GM18951 (cell line): ENCODE data around the gene KLHL24.
"Not testable (repeated sequence)": the region's sequence is repeated elsewhere in the genome, so short reads cannot be mapped to it uniquely, and the experiment has no call there.

ENCODE experiments used
- POLR2A ChIP-seq: IDR thresholded peaks from 4 replicates; pipeline ENCODE4 v1.6.1; 2011; ENCODE audit warnings: mild to moderate bottlenecking; ENCODE audit not compliant: insufficient read length, insufficient read depth; ENCODE audit errors: extremely low read depth
- in situ Hi-C: fragments of 300-500 bp; cut with MboI; formaldehyde crosslinking; loops from one replicate; pipeline ENCODE4 v1.12.0; 2022; ENCODE audit warnings: low sequenced_read_pairs, mixed read lengths, inconsistent platforms; ENCODE audit not compliant: unreplicated experiment

The KLHL24 gene

GRCh38 chr3:183641882-183642281 is 6.5 kb downstream of the KLHL24 start:
- TF ChIP-seq POLR2A: no peak

GRCh38 chr3:183644244-183644643 is 8.8 kb downstream of the KLHL24 start:
- no peak for TF ChIP-seq POLR2A
- in situ Hi-C loops: no loop called here

More at GRCh38 chr3:183641882-183642281, 6.5 kb downstream of the KLHL24 start:
- in situ Hi-C loops: no loop called here

DNA sequence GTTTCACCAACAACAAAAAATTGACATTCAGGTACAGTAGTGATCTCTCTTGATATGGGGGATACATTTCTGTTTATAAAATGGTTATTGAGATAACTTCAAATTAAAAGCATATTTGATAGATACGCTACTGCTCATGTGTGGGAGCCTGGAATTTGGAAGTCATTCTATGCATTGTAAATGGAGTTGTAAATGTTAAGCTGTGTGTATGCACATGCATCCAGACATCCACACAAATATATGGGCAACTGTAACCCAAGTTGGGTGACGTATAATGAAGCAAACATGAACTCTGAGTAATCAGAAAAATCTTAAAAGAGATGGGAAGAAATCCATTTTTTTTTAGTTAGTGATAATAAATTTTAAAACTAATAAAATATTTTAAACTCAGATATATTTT is 9.8 kb downstream of the KLHL24 start:
- in situ Hi-C loops: no loop called here
- TF ChIP-seq POLR2A: no peak

- in situ Hi-C loops: no loop called here
- TF ChIP-seq POLR2A: no peak
These were observed 15.1 kb downstream of the KLHL24 start for GRCh38 chr3:183650554-183650953.

GRCh38 chr3:183653209-183654064 is 18.0 kb downstream of the KLHL24 start:
- in situ Hi-C loops: no loop called here
- no peak for TF ChIP-seq POLR2A

- TF ChIP-seq POLR2A: no peak
- in situ Hi-C loops: no loop called here
These were observed 19.3 kb downstream of the KLHL24 start for GRCh38 chr3:183654727-183655126.

DNA sequence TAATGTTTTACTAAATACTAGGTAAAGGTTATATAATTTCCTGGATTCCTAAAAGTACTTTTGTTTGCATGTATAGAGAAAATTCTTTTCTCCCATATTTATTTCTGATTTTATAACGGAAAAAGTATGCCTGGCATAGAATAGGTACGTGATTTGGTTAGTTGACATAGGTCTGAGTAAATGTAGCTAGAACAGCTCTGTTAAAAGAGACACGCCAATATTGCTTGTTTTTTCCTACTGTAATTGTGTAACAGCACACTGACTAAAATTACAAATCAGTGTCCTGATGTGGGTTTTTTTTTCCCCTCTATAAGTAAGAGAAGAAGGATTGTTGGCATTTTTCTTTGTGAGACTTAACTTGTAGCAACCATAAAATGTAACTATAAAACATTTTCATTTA is 26.7 kb downstream of the KLHL24 start:
- in situ Hi-C loops: no loop called here
- TF ChIP-seq POLR2A: no peak

- in situ Hi-C loops: no loop called here
- no peak for TF ChIP-seq POLR2A
These were observed 29.5 kb downstream of the KLHL24 start for GRCh38 chr3:183664913-183665381.

- TF ChIP-seq POLR2A: no peak
- in situ Hi-C loops: no loop called here
These were observed 44.6 kb downstream of the KLHL24 start for GRCh38 chr3:183680061-183680460.

GRCh38 chr3:183687705-183688104 is 52.3 kb downstream of the KLHL24 start:
- no peak for TF ChIP-seq POLR2A
- in situ Hi-C loops: no loop called here

GRCh38 chr3:183688874-183689273 is 53.5 kb downstream of the KLHL24 start:
- in situ Hi-C loops: no loop called here
- no peak for TF ChIP-seq POLR2A

GRCh38 chr3:183689621-183690020 is 54.2 kb downstream of the KLHL24 start:
- in situ Hi-C loops: not testable (repeated sequence)

DNA sequence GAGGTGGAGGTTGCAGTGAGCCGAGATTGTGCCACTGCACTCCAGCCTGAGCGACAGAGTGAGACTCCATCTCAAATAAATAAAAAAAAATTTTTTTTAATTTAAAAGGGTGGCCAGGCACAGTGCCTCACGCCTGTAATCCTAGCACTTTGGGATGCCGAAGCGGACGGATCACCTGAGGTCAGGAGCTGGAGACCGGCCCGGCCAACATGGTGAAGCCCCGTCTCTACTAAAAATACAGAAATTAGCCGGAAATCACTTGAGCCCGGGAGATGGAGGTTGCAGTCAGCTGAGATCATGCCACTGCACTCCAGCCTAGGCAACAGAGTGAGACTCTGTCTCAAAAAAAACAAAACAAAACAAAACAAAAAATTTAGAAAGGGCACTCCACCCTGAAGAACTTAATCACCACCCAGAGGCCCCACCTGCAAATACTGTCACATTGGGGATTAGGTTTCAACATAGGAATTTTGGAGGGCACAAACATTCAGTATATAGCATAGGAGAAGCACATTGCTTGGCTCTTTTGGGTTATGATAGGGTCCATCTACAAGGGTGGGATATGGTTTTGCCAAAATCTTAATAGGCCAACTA is 55.1 kb downstream of the KLHL24 start:
- TF ChIP-seq POLR2A: no peak
- in situ Hi-C loops: no loop called here

DNA sequence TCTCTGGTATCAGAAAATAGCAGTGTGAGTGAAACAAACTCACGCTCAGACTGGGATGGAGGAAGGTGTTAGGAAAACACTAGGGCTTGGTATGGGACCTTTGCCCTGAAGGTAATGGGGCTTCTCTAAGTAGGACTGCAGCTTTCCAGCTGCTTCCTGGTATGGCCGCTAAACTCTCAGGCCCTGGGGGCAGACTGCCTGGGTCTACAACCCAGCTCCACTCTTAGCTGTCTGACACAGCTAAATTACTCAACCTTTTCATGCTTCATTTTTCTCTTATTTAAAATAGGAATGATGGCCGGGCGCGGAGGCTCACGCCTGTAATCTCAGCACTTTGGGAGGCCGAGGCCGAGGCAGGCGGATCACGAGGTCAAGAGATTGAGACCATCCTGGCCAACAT is 57.0 kb downstream of the KLHL24 start:
- in situ Hi-C loops: no loop called here
- no peak for TF ChIP-seq POLR2A
